SU-DHL-6 (cell line): Measurements from ENCODE around the gene SPSB1.

Source experiments
- H2AFZ ChIP-seq: fragments of 200-600 bp; sonication (generic); 2 replicates; pipeline ENCODE4 v1.6.1; 2014; ENCODE audit warnings: low read depth, mild to moderate bottlenecking, moderate library complexity, mixed read lengths, antibody characterized with exemption, low read length; ENCODE audit not compliant: severe bottlenecking
- H3F3A ChIP-seq: fragments of 200-600 bp; shearing (Covaris generic); 2 replicates; pipeline ENCODE4 v1.6.0; 2016; ENCODE audit warnings: antibody characterized with exemption, mild to moderate bottlenecking; ENCODE audit not compliant: insufficient read depth
- H3K27ac ChIP-seq: fragments of 200-600 bp; sonication (generic); 2 replicates; pipeline ENCODE4 v1.5.1; 2016; ENCODE audit warnings: low read depth, mild to moderate bottlenecking, low read length, moderate library complexity, mixed read lengths
- H3K27me3 ChIP-seq: fragments of 200-600 bp; sonication (generic), shearing (Covaris generic); 2 replicates; pipeline ENCODE4 v1.6.0; 2014; ENCODE audit warnings: mild to moderate bottlenecking, low read length
- H3K36me3 ChIP-seq: fragments of 200-600 bp; sonication (generic); 2 replicates; pipeline ENCODE4 v1.6.1; 2014; ENCODE audit warnings: mild to moderate bottlenecking, low read length, mixed read lengths
- H3K4me2 ChIP-seq: fragments of 300-600, 200-600 bp; shearing (Covaris generic), sonication (generic); 2 replicates; pipeline ENCODE4 v1.6.0; 2014; ENCODE audit warnings: low read length, low read depth, mild to moderate bottlenecking; ENCODE audit not compliant: poor library complexity, severe bottlenecking
- H3K4me3 ChIP-seq: fragments of 200-600 bp; sonication (generic); 2 replicates; pipeline ENCODE4 v1.5.1; 2014; ENCODE audit warnings: antibody characterized with exemption, low read length, mild to moderate bottlenecking, mixed read lengths; ENCODE audit not compliant: insufficient read depth, poor library complexity, severe bottlenecking
- H3K79me2 ChIP-seq: fragments of 200-600 bp; sonication (generic); 2 replicates; pipeline ENCODE4 v1.6.1; 2014; ENCODE audit warnings: mild to moderate bottlenecking, low read length, moderate library complexity; ENCODE audit not compliant: insufficient read depth
- H3K9ac ChIP-seq: fragments of 200-600 bp; sonication (generic); 2 replicates; pipeline ENCODE4 v1.7.0; 2014; ENCODE audit warnings: mild to moderate bottlenecking, low read length
- H3K9me2 ChIP-seq: fragments of 200-600 bp; sonication (generic); replicated peaks from 2 replicates; pipeline ENCODE4 v1.6.1; 2014; ENCODE audit warnings: low read length; ENCODE audit not compliant: insufficient read depth
- H3K9me3 ChIP-seq: fragments of 200-600 bp; sonication (generic); 2 replicates; pipeline ENCODE4 v1.6.1; 2014; ENCODE audit warnings: low read length, mixed read lengths; ENCODE audit not compliant: insufficient read depth
- H4K20me1 ChIP-seq: fragments of 200-600 bp; sonication (generic); 2 replicates; pipeline ENCODE4 v1.6.1; 2014; ENCODE audit warnings: low read depth, mild to moderate bottlenecking, antibody characterized with exemption, low read length, moderate library complexity, mixed read lengths
- EZH2phosphoT487 ChIP-seq: fragments of 200-600 bp; sonication (generic), shearing (Covaris generic); conservative IDR thresholded peaks from 2 replicates; pipeline ENCODE4 v1.6.1; 2018; ENCODE audit warnings: mild to moderate bottlenecking, antibody characterized with exemption, low read length, moderate library complexity, mixed read lengths
- TF ChIP-seq, protein P1 (sequence below): fragments of 200-600 bp; sonication (generic); IDR thresholded peaks from one replicate; pipeline ENCODE4 v1.5.1; 2017; ENCODE audit warnings: antibody characterized with exemption, mild to moderate bottlenecking, low read length, moderate library complexity; ENCODE audit not compliant: insufficient read depth, poor library complexity, severe bottlenecking

SPSB1 gene

DNA sequence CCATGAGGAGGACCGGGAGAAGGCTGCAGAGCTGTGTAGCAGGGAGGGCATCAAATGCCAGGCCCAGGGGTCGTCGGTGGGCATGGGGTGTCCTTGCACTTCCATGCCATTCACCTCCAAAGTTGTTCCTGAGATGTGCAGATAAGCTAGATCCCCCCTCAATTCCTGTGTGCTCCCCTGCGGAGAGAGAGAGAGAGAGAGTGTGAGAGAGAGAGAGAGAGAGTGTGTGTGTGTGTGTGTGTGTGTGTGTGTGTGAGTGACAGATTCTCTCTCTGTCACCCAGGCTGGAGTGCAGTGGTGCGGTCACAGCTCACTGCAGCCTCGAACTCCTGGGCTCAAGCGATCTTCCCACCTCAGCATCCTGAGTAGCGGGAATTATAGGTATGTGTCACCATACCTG is 16.4 kb downstream of the SPSB1 start:
- Histone ChIP-seq H3K4me2 (no peak overlapping the region), H3K9me2 (no peaks in the 10 kb centered on the region), H3K4me3 (no peak overlapping the region), H3K9me3 (no peaks in the 10 kb centered on the region), H3K9ac (no peak overlapping the region), H4K20me1 (no peaks in the 10 kb centered on the region), H3K79me2 (no peaks in the 10 kb centered on the region), H3F3A (no peaks in the 10 kb centered on the region), H2AFZ (no peak overlapping the region), H3K27ac (no peak overlapping the region), H3K36me3 (no peaks in the 10 kb centered on the region), H3K27me3 (no peaks in the 10 kb centered on the region)
- TF ChIP-seq EZH2phosphoT487, result no peak

DNA sequence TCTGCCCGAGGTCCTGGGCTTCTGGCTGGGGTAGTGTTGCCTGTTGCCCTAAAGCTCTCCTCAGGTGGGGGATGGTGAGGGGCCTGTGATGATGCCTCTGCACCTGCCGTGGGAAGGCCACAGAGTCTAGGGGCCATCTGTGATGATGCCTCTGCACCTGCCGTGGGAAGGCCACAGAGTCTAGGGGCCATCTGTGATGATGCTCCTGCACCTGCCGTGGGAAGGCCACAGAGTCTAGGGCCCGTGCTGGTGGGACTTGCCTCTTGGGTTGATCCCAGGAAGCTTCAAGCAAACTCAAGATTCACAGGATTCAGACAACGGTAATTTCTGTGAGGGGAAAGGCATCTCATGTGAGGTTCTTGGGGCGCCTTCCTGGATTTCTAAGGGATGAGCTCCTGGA is 17.3 kb downstream of the SPSB1 start:
- no peak overlapping the region for H3K9ac ChIP-seq
- no peaks in the 10 kb centered on the region for H3K79me2 ChIP-seq
- no peaks in the 10 kb centered on the region for H3K9me3 ChIP-seq
- H3K27me3 ChIP-seq, result no peaks in the 10 kb centered on the region
- H3F3A ChIP-seq, result no peaks in the 10 kb centered on the region
- no peak overlapping the region for H2AFZ ChIP-seq
- H3K36me3 ChIP-seq, result no peaks in the 10 kb centered on the region
- no peak overlapping the region for H3K27ac ChIP-seq
- H3K4me2 ChIP-seq, result no peak overlapping the region
- no peaks in the 10 kb centered on the region for H4K20me1 ChIP-seq
- TF ChIP-seq EZH2phosphoT487, result no peak
- TF ChIP-seq, protein P1, sequence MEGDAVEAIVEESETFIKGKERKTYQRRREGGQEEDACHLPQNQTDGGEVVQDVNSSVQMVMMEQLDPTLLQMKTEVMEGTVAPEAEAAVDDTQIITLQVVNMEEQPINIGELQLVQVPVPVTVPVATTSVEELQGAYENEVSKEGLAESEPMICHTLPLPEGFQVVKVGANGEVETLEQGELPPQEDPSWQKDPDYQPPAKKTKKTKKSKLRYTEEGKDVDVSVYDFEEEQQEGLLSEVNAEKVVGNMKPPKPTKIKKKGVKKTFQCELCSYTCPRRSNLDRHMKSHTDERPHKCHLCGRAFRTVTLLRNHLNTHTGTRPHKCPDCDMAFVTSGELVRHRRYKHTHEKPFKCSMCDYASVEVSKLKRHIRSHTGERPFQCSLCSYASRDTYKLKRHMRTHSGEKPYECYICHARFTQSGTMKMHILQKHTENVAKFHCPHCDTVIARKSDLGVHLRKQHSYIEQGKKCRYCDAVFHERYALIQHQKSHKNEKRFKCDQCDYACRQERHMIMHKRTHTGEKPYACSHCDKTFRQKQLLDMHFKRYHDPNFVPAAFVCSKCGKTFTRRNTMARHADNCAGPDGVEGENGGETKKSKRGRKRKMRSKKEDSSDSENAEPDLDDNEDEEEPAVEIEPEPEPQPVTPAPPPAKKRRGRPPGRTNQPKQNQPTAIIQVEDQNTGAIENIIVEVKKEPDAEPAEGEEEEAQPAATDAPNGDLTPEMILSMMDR, result no peak
- H3K9me2 ChIP-seq, result no peaks in the 10 kb centered on the region
- H3K4me3 ChIP-seq, result no peak overlapping the region

DNA sequence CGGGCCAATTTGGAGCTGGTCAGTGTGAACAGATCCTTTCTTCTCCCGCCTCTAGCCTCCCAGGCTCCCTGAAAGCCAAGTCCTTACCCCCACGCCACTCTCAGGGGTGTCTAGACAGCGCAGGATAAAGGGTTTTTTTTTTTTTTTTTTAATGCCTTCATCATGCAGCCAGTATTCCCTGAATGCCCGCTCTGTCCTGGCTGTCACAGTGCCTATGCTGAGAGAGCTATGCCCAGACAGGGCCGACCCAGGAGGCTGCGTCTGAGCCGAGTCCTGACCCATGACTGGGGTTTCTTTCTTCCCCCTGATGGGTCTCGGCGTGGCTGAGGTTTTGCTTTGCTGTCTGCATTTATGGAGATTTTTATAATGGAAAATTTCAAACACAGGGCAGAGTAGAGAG is 18.3 kb downstream of the SPSB1 start:
- H3K4me3 ChIP-seq, result no peak overlapping the region
- H3K9me3 ChIP-seq, result no peaks in the 10 kb centered on the region
- no peaks in the 10 kb centered on the region for H3K9me2 ChIP-seq
- no peaks in the 10 kb centered on the region for H3K79me2 ChIP-seq
- no peaks in the 10 kb centered on the region for H4K20me1 ChIP-seq
- H3K27ac ChIP-seq, result no peak overlapping the region
- no peak overlapping the region for H2AFZ ChIP-seq
- H3K9ac ChIP-seq, result no peak overlapping the region
- no peaks in the 10 kb centered on the region for H3K36me3 ChIP-seq
- no peaks in the 10 kb centered on the region for H3K27me3 ChIP-seq
- TF ChIP-seq, protein P1, result no peak
- no peak for TF ChIP-seq EZH2phosphoT487
- H3K4me2 ChIP-seq, result no peak overlapping the region
- H3F3A ChIP-seq, result no peaks in the 10 kb centered on the region

DNA sequence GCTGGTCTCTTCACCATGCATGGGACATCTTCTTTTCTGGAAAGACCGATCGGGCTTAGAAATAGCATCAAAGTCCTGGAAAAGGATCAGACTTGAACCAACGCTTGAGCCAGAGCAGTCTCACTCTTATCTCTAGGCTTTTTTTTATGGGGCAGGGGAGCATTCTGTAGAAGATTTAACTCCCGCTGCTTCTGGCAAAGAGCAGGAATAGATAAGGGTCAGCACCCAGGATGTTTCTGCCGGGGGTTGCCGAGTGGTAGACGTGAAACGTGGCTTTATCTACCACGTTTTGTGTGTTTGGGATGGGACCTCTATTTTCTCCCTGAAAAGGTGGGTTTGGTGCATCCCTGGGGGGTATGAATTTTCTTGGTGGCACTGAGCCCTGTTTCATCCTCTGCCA is 18.8 kb downstream of the SPSB1 start:
- Histone ChIP-seq H3K9me2 (no peaks in the 10 kb centered on the region), H3K36me3 (no peaks in the 10 kb centered on the region), H3K4me3 (no peak overlapping the region), H2AFZ (no peak overlapping the region), H3F3A (no peaks in the 10 kb centered on the region), H3K27ac (no peak overlapping the region), H3K9ac (no peak overlapping the region), H3K27me3 (no peaks in the 10 kb centered on the region), H4K20me1 (no peaks in the 10 kb centered on the region), H3K9me3 (no peaks in the 10 kb centered on the region), H3K4me2 (no peak overlapping the region), H3K79me2 (no peaks in the 10 kb centered on the region)
- TF ChIP-seq EZH2phosphoT487, result no peak
- TF ChIP-seq, protein P1, result no peak
